ENCODE results near the gene STAT1. TPM values are rescaled to one million over a fixed set of nuclear protein-coding genes. Genes with fewer than 3 reads are reported as not detected.

The STAT1 gene
- total and polyA plus RNA-seq, 9 of the 15 experiments (the other 6 are each of a cell fraction or from before 2014, with no cell fraction given): 8.7 to 34.4 (median 26.8) TPM

GRCh38 chr2:190988910-190989309 is 25.1 kb downstream of the STAT1 start:
- H3K27me3 ChIP-seq (ENCODE audit: control insufficient read depth in 2 of 2, insufficient read depth in 2 of 2, low read length in 2 of 2): no peaks in the 10 kb centered on the region
- no peak overlapping the region for H3K9ac ChIP-seq (ENCODE audit: insufficient read depth in 1 of 2, low read depth in 2 of 2, low read length in 2 of 2)
- in situ Hi-C loops (cut with MboI) (no loop called here), intact Hi-C loops (cut with micrococcal nuclease) (no loop called here)
- peaks cover 89% of the 10 kb centered on the region; the same call in 2 of the 3 replicates for H3K36me3 ChIP-seq (ENCODE audit: control insufficient read depth, insufficient read depth, low read length)
- no peaks in the 10 kb centered on the region for H3K9me3 ChIP-seq (replicated peaks; ENCODE audit: control insufficient read depth, insufficient read depth, low read depth, low read length)
- H2AFZ ChIP-seq (ENCODE audit: low read depth, low read length): no peak overlapping the region
- no peaks in the 10 kb centered on the region for H3K4me1 ChIP-seq (replicated peaks in 1 of 2; ENCODE audit: control insufficient read depth in 2 of 2, insufficient read depth in 2 of 2, low read length in 2 of 2)
- no peak for DNase-seq (ENCODE audit: extremely low read depth in 1 of 4, low spot score in 3 of 4)
- BruUV-seq (replicated peaks): no TSS peak
- no peak overlapping the region for H3K4me2 ChIP-seq (ENCODE audit: insufficient read depth, low read length)
- no peaks in the 10 kb centered on the region for H3K79me2 ChIP-seq (ENCODE audit: control insufficient read depth, insufficient read depth, low read length)
- 79% methylated on average over 2 of the region's 3 CpGs for WGBS (ENCODE audit: insufficient coverage, low coverage, missing lambda C conversion rate)
- no peak for TF ChIP-seq PATZ1 (CRISPR knock-in tag; IDR thresholded peaks at IDR 0.05; ENCODE audit: borderline replicate concordance)
- no peak for TF ChIP-seq HINFP (tag; conservative IDR thresholded peaks at IDR 0.05; ENCODE audit: low read depth)
- TF ChIP-seq FOXJ2 (tag; IDR thresholded peaks at IDR 0.05): no peak
- TF ChIP-seq MEF2A (IDR thresholded peaks at IDR 0.05; ENCODE audit: control insufficient read depth, low read depth, low read length): no peak
- no peak for TF ChIP-seq SAP30 (IDR thresholded peaks at IDR 0.05; ENCODE audit: borderline replicate concordance, insufficient read depth, low read depth, low read length, poor library complexity, severe bottlenecking)
- no peak for TF ChIP-seq THAP12 (CRISPR knock-in tag; IDR thresholded peaks at IDR 0.05)
- no peak for TF ChIP-seq SIX5 (IDR thresholded peaks at IDR 0.05; ENCODE audit: borderline replicate concordance in 1 of 2, insufficient read depth in 1 of 2, low read depth in 1 of 2, low read length in 2 of 2)
- no peak for TF ChIP-seq LEF1 (IDR thresholded peaks at IDR 0.05)
- no peak for TF ChIP-seq EGR1 (conservative IDR thresholded peaks at IDR 0.05)
- TF ChIP-seq TCF7 (IDR thresholded peaks at IDR 0.05; ENCODE audit: borderline replicate concordance): no peak
- TF ChIP-seq NCOA2 (IDR thresholded peaks at IDR 0.05; ENCODE audit: partially characterized antibody in 2 of 2): no peak
- no peak for TF ChIP-seq ILK (tag; IDR thresholded peaks at IDR 0.05; ENCODE audit: borderline replicate concordance, low read depth)
- no peak for TF ChIP-seq ZNF197 (CRISPR knock-in tag; IDR thresholded peaks at IDR 0.05; ENCODE audit: low read depth)
- TF ChIP-seq MAX (CRISPR knock-in tag; IDR thresholded peaks at IDR 0.05): no peak
- no peak for FAIRE-seq
- H3K9me1 ChIP-seq (ENCODE audit: control insufficient read depth, insufficient read depth, low read length): no peaks in the 10 kb centered on the region
- H3K27ac ChIP-seq (ENCODE audit: extremely low read depth, low read depth, low read length): no peak overlapping the region
- CTCF ChIA-PET (ENCODE audit: low intra/inter-chr PET ratio): no interaction called here
- H4K20me1 ChIP-seq (replicated peaks; ENCODE audit: control insufficient read depth, insufficient read depth, low read length): no peaks in the 10 kb centered on the region
- no peak overlapping the region for H3K4me3 ChIP-seq
- POLR2A ChIA-PET: no interaction called here
- ATAC-seq: no peak

Measured in K562 (cell line).